GM19372 (cell line): ENCODE measurements around the gene STAB1.
"Not testable (repeated sequence)": the region's sequence is repeated elsewhere in the genome, so short reads cannot be mapped to it uniquely, and the experiment has no call there.

Experiments used
- ATAC-seq: cut with Tn5 transposase; IDR thresholded peaks from one replicate; pipeline ENCODE4 v1.9.1; 2021; ENCODE audit warnings: mild to moderate bottlenecking, low read depth, moderate library complexity; ENCODE audit not compliant: unreplicated experiment

Gene STAB1

GRCh38 chr3:52521488-52521824 is 26.3 kb downstream of the STAB1 start:
- ATAC-seq = no peak

GRCh38 chr3:52521881-52522650 is 26.9 kb downstream of the STAB1 start:
- ATAC-seq = no peak

- ATAC-seq = no peak
These were observed 27.6 kb downstream of the STAB1 start for GRCh38 chr3:52522651-52523251.

- ATAC-seq = no peak
These were observed 28.5 kb downstream of the STAB1 start for GRCh38 chr3:52523386-52524257.

GRCh38 chr3:52524258-52524751 is 29.2 kb downstream of the STAB1 start:
- ATAC-seq = no peak

GRCh38 chr3:52524752-52525679 is 29.9 kb downstream of the STAB1 start:
- no peak for ATAC-seq

GRCh38 chr3:52525680-52526561 is 30.8 kb downstream of the STAB1 start:
- ATAC-seq = no peak

- ATAC-seq = not testable (repeated sequence)
These were observed 31.5 kb downstream of the STAB1 start for GRCh38 chr3:52526671-52527038.

GRCh38 chr3:52527039-52527731 is 32.0 kb downstream of the STAB1 start:
- no peak for ATAC-seq

- no peak for ATAC-seq
These were observed 32.8 kb downstream of the STAB1 start for GRCh38 chr3:52527732-52528585.

GRCh38 chr3:52528586-52529375 is 33.6 kb downstream of the STAB1 start:
- no peak for ATAC-seq

GRCh38 chr3:52529376-52530333 is 34.5 kb downstream of the STAB1 start:
- ATAC-seq = no peak

- no peak for ATAC-seq
These were observed 36.0 kb downstream of the STAB1 start for GRCh38 chr3:52530918-52531826.

- no peak for ATAC-seq
These were observed 36.9 kb downstream of the STAB1 start for GRCh38 chr3:52531860-52532516.
